Suppressor macrophage treated with lipopolysaccharide for 4 hours (primary cell): Measurements from ENCODE around the gene ABHD12.
A peak's percentile ranks its signal among the peaks of the same experiment; 100 is the strongest.
"Not testable (repeated sequence)": the region's sequence is repeated elsewhere in the genome, so short reads cannot be mapped to it uniquely, and the experiment has no call there.

Experiments
- DNase-seq: peaks from one replicate; pipeline ENCODE4 v3.0.0-alpha.2; 2020

Gene ABHD12

DNA sequence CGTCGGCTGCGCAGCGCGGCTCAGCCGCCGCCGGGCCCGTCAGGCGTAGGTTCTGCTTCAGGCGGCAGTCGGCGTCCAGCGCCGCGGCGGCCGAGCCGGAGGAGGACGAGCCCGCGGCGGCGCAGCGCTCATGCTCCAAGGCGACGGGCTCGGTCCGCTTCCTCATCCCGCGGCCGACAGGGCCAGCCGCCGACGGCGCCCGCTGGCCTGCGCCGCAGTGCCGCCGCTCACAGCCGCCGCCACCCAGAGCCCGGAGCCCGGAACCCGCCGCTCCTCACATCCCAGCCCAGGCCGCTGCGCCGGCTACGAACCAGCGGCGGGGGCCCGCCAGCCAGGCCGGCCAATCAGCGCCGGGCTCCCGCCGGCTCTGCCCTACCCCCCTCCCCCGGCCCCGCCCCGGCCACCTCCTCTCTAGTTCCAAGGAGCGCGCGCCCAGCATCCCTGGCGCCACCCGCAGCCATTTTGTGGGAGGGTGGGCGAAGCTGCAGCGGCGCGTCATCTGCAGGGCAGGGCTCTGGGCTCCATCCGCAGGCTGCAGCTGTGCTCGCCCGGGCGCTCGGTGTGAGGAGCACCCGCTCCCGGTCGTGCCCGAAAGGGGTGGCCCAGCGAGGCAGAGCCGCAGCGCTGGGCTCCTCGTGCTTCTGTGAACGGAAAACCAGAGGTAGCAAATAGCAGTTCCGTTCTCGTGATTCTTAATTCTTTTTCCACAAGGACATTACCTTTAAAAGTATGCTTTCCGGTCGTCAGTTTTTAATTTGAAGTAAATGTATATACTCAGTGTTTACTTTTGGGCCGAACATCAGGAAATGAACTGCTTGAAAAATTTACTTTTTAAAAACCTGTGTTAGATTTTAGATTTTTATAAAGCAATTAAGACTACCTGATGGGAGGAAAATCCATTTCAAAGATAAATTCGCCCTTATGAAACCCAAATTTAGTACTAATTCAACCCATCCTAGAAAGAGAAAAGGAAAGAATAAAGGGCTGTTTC lies at the start of gene ABHD12:
ABHD12 (minus strand) TSS at position 298 of the 991 bp plus-strand sequence; CDS start at position 166, 132 bp downstream.
- peak; percentile 98 for DNase-seq

DNA sequence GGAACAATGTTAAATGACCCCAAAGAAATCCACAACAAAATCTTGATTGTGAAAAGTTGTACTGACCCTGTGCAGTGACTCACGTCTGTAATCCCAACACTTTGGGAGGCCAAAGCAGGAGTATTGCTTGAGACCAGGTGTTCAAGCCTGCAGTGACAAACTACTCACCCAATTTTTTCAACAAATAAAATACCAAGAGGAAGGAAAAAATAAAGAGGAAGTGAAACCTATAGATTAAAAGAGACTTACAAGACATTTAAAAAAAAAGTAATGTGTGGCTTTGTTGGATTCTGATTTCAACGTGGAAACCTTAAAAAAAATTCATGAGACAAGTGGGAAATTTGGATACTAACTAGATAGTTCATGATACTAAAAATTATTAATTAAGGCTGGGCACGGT lies 48.7 kb upstream of the ABHD12 start:
- peak; percentile 17 for DNase-seq

DNA sequence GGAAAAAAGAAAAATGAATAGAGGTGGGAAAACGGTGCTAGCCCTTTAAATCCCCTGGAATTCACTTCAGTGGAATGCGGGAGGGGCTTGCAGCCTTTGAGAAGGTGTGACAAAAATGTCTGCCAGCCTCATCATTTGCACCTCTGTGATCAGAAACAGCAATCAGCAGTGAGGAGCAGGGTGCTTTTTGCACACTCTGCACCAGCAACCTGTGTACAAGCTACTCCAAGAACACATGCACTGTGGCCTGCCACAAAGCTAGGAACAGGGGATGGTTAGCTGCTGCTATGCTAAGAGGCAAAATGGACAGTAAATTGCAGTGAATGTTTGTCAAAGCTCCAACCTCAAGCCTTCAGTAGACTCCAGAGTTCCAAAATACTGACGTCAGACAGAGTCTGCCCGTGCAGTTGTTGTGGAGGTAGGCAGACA lies 46.5 kb upstream of the ABHD12 start:
- DNase-seq, result no peak

DNA sequence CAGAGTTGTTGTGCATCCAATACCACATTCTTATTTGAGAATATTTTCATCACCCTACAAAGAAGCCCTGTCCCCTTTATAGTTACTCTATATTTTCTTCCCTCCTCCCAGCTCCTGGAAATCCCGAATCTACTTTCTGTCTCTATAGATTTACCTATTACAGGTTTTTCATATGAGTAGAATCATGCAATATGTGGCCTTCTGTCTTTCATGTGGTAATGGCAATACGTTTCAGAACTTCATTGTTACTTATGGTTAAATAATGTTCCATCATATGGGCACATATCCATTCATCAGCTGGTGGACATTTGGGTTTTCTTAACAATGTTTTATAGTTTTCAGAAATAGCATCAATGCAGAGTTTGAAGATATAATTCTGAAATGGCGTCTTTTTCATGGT lies 33.9 kb upstream of the ABHD12 start:
- no peak for DNase-seq

DNA sequence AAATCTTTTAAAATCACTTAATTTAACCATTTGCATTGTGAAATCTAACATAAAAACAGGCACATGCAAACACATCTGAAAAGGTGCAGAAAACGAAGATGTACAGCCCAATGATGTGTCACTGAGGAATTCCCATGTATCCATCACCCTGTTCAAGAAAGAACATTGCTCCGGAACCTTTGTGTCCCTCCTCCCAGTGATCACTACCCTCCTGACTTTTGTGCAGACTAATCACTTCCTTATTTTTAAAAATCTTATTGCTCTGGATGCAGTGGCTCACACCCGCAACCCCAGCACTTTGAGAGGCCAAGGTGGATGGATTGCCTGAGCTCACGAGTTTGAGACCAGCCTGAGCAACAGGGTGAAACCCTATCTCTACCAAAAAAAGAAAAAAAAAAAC lies 31.4 kb upstream of the ABHD12 start:
- no peak for DNase-seq

DNA sequence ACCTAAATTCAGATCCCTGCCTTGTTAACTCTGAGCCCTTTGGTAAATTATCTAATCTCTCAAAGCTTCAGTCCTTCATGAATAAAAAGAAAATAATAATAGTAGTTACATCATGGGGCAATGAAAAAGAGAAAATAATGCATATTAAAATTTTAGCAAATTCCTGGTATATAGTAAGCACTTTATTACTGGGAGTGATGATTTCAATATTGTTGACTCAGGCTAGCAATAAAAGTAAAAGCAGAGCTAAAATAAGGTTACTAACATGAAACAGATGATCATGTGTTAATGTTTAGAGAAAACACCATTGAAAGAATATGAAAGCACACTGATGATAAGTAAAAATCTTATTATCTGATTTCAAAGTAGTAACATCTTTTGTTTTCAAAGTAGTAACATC lies 30.5 kb upstream of the ABHD12 start:
- DNase-seq, result no peak

DNA sequence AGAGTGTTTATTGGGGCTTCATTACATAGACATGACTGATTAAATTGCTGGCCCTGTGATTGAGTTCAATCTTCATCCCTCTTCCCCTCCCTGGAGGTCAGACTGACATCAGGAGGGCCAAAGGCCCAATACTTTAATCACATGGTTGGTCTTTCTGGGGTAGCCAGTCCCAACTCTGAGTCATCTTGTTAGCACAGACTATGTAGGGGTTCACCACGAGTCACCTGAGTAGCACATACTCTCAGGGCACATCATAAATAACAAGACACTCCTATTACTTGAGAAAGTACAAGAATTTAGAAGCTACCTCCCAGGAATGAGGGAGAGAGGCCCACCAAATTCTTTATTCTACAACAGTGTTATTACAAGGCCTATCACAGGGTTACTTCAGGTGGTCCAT lies 28.1 kb upstream of the ABHD12 start:
- no peak for DNase-seq

DNA sequence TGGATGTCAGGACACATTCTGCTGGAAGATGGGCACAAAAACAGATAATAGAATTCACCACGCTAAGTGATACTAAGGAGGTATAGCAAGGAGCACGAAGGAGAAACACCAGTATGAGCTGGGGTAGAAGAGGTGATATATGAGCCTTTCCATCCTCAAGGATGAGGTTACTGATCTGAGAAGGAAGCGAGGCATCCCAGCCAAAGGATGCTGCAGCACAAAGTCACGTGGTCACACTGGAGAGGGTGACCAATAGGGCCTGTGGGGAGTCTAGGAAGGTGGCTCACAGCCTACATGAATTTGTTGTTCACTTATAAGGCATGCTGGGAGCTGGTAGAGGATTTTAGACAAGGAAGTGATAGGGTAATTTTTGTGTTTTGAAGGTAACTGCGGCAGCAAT lies 18.3 kb upstream of the ABHD12 start:
- no peak for DNase-seq

DNA sequence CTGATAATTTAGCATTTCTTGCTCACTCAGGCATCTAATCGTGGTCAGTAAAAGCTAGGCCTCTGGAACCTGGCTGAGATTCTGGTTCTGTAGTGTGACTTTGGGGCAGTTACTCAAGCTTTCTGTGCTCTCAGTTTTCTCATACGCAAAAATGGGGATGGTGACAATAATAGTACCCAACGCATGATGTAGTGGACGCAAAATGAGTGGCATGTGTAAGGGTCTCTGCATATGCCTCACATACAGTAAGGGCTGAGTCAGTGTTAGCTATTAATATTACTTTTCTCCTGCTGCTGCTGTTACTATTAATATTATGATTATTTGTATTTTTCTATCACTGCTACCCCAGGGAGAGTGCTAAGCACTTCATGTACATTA lies 17.5 kb upstream of the ABHD12 start:
- DNase-seq, result no peak

DNA sequence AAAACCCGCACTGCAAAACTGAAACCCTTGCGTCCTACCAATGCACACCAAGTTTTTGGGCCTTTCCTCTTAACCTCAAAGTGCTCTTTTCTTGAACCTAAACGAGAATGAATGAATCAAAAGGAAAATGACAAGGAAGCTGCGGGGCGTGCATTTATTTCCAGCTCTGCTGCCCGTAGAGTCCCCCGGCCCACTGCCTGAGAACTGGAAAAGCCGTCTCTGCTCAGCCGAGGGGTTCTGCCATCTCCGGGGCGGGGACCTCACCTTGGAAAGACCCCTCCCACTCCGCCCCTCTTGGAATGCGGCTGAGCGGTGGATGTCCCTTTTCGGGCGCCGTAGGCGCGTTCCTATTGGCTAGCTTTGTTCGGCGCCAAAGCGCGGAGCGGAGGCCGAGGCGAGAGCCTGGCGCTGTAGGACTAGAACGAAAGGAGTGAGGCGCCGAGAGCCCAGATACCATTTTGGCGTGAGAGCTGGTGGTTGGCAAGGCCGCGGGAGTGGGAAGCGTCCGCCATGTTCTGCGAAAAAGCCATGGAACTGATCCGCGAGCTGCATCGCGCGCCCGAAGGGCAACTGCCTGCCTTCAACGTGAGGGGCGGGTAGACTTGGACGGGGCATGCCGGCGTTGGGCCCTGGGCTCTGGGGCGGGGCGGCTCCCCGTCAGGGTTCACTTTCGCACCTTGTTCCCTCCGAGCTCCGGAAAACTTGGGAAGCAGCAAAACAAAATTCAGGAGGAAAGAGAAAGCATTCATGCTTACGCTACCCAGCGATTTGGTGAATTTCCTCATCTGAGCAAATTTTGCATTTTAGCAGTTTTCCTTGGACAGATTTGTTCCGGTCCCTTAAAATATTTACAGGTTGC lies 16.9 kb upstream of the ABHD12 start, which contains the start of gene GINS1:
GINS1 (plus strand) TSS at position 363 of the 859 bp plus-strand sequence; CDS start at position 511, 148 bp downstream.
- peak; percentile 85 for DNase-seq

DNA sequence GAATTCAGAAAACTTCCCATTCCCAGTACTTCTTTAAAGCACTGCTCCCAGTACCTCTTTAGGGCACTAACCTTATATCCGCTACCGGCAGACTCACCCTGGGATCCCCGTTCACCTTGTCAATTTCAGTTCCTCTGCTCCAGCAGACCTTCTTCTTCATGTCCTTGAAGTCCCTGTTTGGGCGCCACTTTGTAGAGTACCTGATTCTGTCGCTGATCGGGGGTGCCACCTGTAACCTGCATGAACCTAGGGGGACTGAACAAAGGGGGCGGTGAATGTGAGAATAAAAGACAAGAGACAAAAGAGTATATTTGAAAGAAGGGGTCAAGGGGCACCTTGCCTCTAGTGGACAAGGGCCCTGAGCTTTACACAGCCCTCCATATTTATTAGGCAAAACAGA lies 11.9 kb upstream of the ABHD12 start:
- DNase-seq, result no peak

DNA sequence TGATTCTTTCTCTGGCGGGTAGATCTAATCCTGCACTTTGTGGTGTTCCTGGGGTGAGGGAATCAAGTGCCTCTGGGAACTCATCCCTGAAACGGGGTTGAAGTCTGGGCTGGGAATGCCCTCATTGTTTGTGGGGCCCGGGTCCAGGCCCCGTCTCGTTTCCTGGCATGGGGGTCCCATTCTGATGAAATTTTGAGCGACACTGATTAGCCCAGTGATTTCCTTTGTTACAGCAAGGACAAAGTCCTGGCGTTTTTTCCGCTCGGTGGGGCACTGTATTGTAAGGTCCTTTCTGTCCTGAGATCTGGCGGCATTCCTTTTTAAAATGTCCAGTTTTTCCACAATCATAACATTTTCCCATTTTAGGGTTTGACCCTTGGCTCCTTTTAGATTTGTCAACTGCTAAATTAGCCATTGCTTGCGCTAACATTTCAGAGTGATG lies 9.7 kb upstream of the ABHD12 start:
- DNase-seq, result not testable (repeated sequence)

DNA sequence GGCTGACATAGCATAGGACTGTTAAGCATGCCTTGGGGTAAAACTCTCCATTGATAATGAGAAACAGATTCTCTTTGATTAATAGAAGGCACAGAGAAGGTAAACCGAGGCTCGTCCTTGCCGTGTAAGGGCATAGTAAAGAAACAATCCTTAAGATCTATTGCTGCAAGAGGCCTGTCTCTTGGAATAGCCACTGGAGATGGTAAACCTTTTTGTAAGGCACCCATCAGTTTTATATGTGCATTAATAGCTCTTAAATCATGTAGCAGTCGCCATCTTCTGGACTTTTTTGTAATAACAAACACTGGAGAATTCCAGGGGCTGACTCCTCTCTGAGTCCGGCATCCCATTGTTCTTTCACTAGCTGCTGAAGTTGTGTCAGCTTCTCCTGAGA lies 8.4 kb upstream of the ABHD12 start:
- peak; percentile 79 for DNase-seq

DNA sequence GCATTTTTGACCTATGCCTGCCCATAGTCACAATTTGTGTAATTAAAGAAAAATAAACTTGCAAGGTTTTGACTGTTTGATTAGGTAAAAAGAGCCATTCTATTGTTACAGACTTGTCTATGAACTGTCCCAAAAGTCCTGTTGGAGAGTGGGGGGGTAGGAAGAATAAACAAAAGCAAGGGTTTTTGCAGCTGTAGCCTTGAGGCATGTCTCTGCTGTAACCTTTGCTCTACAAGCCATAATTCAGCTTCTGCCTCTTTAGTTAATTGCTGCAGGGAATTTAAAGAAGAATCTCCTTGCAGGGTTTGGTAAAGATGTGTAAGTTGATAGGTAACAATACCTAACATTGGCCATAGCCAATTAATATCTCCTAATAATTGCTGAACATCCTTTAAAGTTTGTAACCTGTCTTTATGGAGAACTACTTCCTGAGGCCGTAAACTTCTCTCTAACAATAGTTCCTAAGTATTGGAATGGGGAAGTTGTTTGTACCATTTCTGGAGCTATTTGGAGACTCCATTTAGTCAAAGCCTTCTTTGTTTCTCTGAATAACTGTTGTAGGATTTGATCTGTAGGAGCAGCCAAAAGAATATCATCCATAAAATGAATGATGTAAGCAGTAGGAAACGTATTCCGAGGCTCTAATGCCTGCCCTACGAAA lies 7.9 kb upstream of the ABHD12 start:
- DNase-seq, result no peak

DNA sequence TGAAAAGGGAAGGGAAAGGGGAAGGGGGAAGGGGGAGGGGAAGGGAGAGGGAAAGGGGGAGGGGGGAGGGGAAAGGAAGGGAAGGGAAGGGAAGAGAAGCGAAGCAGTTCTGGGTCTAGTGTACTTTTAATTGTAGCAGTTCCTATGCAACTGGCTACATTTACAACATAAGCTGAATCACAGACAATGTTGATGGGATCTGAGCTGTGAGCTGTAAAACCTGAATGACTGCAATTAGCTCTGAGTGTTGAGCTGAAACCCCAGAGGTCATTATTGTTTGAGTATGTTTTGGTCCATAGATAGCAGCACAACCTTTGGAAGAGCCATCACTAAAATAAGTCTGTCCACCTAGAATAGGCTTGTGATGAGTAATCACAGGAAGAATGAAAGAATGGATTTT lies 7.2 kb upstream of the ABHD12 start:
- peak; percentile 37 for DNase-seq

DNA sequence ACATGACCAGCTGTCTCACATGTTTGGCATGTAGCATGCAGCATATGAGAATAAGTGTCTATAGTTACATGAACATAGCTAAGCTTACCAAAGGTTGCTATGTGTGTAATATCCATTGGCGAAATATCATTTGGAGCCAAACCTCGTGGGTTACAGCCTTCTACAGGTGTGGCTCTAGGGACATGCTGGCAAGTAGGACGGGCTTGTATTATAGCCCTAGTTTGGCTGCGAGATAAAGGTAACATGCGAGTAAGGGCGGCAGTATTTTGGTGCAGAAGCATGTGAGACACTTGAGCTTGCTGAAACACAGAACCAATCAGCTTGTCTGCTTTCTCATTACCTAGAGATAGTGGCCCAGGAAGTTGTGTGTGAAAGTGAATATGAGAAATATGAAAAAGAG lies 6.5 kb upstream of the ABHD12 start:
- no peak for DNase-seq

DNA sequence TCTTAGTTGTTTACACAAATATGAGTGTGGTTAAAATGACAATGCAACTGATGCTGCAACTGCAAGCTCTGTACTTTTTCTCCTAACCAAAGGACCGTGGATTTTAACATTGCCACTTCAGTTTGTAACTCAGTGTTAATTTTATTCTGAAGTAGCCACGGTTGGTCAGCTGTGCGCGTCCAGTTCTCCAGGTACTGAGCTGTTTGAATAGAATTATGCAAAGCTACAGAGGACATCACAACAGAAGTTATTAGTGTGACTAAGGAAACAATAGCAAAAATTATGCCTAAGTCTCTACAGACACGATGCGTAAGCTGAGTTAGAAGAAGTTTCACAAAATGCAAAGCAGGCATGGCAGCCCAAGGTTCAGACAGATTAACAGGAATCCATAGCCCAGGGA lies 4.4 kb upstream of the ABHD12 start:
- no peak for DNase-seq

DNA sequence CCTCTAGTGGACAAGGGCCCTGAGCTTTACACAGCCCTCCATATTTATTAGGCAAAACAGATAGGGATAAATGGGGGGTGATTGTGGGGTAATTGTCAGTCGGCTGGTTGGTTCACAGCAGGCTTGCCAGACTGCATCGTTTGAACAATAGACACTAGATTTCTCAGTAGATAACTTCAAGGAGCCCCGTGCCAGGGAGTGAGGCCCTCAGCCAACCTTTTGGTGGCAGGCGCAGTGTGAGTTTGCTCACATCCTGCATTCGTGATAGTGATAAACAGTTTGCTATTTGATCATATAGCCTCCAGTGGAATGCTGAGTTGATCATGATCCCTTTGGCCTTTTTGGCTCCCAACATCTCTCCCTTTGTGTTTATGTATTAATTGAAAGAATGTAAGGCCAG lies 3.6 kb upstream of the ABHD12 start:
- no peak for DNase-seq

DNA sequence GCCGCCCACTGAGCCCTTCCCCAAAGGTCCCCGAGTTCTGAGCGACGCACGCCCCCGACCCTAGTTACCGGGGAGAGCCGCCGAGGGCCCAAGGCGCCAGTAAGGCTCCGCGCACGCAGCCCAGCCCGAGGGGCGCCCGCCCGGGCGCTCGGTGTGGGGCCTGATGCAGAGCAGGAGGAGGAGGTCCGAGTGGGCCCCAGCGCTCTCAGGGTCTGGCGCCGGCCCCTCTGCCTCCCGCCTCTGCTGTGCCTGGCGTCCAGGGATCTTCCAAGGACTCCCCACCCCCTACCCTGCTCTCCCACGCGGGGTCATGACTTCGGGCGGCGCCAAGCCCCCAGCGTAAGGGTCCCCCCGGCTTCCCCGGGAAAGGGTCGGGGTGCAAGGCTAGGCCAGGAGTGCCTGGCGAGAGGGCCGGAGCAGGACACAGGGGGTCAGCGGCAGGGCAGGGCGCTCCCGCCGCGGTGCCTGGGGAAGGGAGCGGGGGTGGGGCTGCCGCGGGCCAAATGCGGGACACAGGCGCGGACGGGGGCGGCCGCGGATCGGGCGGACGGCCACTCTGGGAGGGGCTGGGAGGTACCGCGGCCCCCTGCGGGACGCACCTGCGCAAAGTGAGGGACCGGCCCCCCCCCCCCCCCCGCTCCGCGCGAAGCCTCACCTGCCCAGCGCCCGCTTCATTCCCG lies 637 bp downstream of the ABHD12 start:
- DNase-seq, result peak; percentile 24

DNA sequence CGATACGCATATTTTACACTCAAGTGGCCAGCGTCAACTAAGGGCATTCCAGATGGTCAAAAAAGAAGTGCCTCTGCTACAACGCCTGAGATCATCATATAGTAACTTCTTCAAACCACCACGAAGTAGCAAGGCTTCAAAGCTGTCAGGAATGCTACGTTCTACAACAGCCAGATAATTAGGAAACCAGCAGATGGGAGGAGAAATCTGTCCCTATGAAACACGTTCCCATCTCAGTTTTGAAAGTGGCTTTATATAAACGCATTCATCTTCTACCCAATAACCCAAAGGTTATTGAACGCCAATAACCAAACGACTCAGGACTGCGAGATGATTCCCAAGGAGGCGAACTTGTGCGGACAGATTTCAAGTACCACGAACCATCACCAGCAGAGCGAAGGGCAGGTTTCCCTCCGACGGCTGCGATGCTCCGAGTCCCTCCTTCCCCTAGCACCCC lies 1.2 kb downstream of the ABHD12 start:
- DNase-seq, result peak; percentile 34

DNA sequence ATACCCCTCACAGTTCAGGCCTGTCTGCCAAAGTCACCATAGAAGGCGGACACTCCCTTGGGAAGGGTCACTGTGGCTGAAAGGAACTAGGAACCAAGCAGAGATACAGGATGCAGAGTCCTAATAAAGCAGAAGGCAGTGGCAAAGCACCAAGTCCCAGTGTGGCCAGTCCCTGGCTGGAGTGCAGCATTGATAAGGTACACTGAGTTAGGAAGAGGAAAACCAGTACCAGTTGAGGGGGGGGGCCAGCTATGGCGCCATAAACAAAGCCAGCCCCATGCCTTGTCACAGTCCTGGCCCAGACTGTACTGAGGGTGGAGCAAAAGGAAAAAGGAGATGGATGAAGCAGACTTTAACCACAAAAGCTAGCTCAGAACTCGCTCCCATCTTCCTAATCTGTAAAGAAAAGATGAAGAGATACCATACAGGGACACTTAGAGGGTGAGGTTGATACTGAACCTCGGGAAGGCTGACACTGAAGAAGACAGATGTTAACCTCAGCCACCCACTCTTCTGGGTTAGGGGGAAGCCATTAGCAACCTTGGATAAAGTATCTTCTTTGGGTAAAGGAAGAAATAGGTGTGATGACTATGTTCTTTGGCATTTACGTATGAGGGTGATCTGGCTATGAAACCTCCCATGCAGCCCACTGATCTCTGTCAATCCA lies 7.8 kb downstream of the ABHD12 start:
- DNase-seq, result no peak
